Liver (tissue), 3 donors: ENCODE data around the gene VIPR2.

Source experiments
- EGR1 ChIP-seq, 2 donors: IDR thresholded peaks; 2 replicates each; pipeline ENCODE4 v1.6.1; 2016 to 2018; ENCODE audit warnings: antibody characterized with exemption in 2 of 2, low read depth in 2 of 2
- FOXA1 ChIP-seq: IDR thresholded peaks from 2 replicates; pipeline ENCODE4 v1.6.1; 2016; ENCODE audit warnings: antibody characterized with exemption
- RAD21 ChIP-seq, 2 donors: IDR thresholded peaks; 2 replicates each; pipeline ENCODE4 v1.6.1; 2016; ENCODE audit warnings: antibody characterized with exemption in 2 of 2, mild to moderate bottlenecking in 2 of 2
- SP1 ChIP-seq: IDR thresholded peaks from 2 replicates; pipeline ENCODE4 v1.6.1; 2018; ENCODE audit warnings: antibody characterized with exemption, mild to moderate bottlenecking
- TAF1 ChIP-seq: conservative IDR thresholded peaks from 2 replicates; pipeline ENCODE4 v1.6.1; 2016; ENCODE audit warnings: antibody characterized with exemption, mild to moderate bottlenecking
- YY1 ChIP-seq: IDR thresholded peaks from 2 replicates; pipeline ENCODE4 v1.6.1; 2016; ENCODE audit warnings: antibody characterized with exemption, mild to moderate bottlenecking
- TF ChIP-seq, protein P1 (sequence below): fragments of 150-350 bp; IDR thresholded peaks from 2 replicates; pipeline ENCODE4 v1.5.1; 2017; ENCODE audit warnings: improper control_type of control experiment, low read depth, low read length; ENCODE audit not compliant: missing input control
- TF ChIP-seq, protein P2 (sequence below): IDR thresholded peaks from 2 replicates; pipeline ENCODE4 v1.6.1; 2016; ENCODE audit warnings: antibody characterized with exemption
- TF ChIP-seq, protein P3 (sequence below): IDR thresholded peaks from 2 replicates; pipeline ENCODE4 v1.6.1; 2016; ENCODE audit warnings: antibody characterized with exemption, mild to moderate bottlenecking
- donor health status: healthy.
- donor health status: healthy.

DNA sequence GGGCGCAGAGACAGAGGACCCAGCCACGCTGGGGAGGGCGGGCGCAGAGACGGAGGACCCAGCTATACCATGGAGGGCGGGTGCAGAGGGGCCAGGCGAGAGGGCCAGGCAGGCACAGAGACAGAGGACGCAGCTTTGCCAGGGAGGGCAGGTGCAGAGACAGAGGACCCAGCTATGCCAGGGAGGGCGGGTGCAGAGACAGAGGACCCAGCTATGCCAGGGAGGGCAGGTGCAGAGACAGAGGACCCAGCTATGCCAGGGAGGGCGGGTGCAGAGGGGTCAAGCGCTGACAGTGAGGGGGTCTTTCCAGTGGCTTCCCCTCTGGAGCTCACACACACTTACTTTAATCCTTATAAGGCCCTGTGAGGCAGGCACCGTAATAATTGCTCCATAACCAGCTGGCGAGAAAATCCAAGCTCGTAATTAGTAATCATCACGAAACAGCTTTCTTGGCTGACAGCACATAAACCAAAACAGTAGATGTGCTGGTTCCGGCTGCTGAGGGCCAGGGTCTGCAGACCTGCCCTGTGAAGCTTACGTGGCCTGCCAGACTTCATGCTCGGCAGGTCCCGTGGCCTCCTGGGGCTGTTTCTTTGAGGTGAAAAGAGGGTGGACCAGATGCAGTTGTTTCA, 137.2 kb downstream of the VIPR2 start:
- TF ChIP-seq, protein P1, sequence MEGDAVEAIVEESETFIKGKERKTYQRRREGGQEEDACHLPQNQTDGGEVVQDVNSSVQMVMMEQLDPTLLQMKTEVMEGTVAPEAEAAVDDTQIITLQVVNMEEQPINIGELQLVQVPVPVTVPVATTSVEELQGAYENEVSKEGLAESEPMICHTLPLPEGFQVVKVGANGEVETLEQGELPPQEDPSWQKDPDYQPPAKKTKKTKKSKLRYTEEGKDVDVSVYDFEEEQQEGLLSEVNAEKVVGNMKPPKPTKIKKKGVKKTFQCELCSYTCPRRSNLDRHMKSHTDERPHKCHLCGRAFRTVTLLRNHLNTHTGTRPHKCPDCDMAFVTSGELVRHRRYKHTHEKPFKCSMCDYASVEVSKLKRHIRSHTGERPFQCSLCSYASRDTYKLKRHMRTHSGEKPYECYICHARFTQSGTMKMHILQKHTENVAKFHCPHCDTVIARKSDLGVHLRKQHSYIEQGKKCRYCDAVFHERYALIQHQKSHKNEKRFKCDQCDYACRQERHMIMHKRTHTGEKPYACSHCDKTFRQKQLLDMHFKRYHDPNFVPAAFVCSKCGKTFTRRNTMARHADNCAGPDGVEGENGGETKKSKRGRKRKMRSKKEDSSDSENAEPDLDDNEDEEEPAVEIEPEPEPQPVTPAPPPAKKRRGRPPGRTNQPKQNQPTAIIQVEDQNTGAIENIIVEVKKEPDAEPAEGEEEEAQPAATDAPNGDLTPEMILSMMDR, result no peak
- TF ChIP-seq EGR1 (IDR thresholded peaks at IDR 0.05; ENCODE audit: low read depth in 2 of 2), result no peak
- TF ChIP-seq, protein P2, sequence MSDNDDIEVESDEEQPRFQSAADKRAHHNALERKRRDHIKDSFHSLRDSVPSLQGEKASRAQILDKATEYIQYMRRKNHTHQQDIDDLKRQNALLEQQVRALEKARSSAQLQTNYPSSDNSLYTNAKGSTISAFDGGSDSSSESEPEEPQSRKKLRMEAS, result no peak
- no peak for TF ChIP-seq SP1
- TF ChIP-seq, protein P3, sequence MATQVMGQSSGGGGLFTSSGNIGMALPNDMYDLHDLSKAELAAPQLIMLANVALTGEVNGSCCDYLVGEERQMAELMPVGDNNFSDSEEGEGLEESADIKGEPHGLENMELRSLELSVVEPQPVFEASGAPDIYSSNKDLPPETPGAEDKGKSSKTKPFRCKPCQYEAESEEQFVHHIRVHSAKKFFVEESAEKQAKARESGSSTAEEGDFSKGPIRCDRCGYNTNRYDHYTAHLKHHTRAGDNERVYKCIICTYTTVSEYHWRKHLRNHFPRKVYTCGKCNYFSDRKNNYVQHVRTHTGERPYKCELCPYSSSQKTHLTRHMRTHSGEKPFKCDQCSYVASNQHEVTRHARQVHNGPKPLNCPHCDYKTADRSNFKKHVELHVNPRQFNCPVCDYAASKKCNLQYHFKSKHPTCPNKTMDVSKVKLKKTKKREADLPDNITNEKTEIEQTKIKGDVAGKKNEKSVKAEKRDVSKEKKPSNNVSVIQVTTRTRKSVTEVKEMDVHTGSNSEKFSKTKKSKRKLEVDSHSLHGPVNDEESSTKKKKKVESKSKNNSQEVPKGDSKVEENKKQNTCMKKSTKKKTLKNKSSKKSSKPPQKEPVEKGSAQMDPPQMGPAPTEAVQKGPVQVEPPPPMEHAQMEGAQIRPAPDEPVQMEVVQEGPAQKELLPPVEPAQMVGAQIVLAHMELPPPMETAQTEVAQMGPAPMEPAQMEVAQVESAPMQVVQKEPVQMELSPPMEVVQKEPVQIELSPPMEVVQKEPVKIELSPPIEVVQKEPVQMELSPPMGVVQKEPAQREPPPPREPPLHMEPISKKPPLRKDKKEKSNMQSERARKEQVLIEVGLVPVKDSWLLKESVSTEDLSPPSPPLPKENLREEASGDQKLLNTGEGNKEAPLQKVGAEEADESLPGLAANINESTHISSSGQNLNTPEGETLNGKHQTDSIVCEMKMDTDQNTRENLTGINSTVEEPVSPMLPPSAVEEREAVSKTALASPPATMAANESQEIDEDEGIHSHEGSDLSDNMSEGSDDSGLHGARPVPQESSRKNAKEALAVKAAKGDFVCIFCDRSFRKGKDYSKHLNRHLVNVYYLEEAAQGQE, result no peak
- no peak for TF ChIP-seq FOXA1
- no peak for TF ChIP-seq RAD21 (IDR thresholded peaks at IDR 0.05)
- TF ChIP-seq YY1, result no peak
- TF ChIP-seq TAF1, result no peak
